Occipital lobe (tissue), 2 donors: ENCODE data around the gene PTTG1IP. TPM values are rescaled to one million over a fixed set of nuclear protein-coding genes. Genes with fewer than 3 reads are reported as not detected.

Experiments used
- DNase-seq: peaks from one replicate; lab custom pipeline; 2025; lab: John Stamatoyannopoulos, UW
- total RNA-seq: library from RNA; depleted of rRNA; stranded (reverse); fragments of >200 nt; gene quantifications from one replicate; pipeline ENCODE4 v1.2.3, GENCODE V29; 2014

PTTG1IP gene
- total RNA-seq, 1 donor from 2014 or later = 82.4 TPM

- DNase-seq = no peak
Observed at GRCh38 chr21:44803651-44804050, 69.8 kb downstream of the PTTG1IP start.

GRCh38 chr21:44802396-44803153 is 70.9 kb downstream of the PTTG1IP start:
- DNase-seq = no peak

- DNase-seq = peak; percentile 63
Observed at GRCh38 chr21:44801468-44802395, 71.8 kb downstream of the PTTG1IP start, which contains the start of gene UBE2G2. TSS of gene UBE2G2 (minus strand) at chr21:44801820. CDS start at chr21:44801748, 72 bp downstream.

- no peak for DNase-seq
Observed at GRCh38 chr21:44800971-44801467, 72.5 kb downstream of the PTTG1IP start.

- DNase-seq = no peak
Observed at GRCh38 chr21:44800103-44800502, 73.4 kb downstream of the PTTG1IP start.

- DNase-seq = no peak
Observed at GRCh38 chr21:44799646-44800045, 73.8 kb downstream of the PTTG1IP start.

Other genes with a start within 250 kb of the PTTG1IP start
- not detected for gene KRTAP10-9, start 246.6 kb downstream of the PTTG1IP start, total RNA-seq
- not detected for gene KRTAP10-10, start 236.3 kb downstream of the PTTG1IP start, total RNA-seq
- gene KRTAP10-11, start 227.3 kb downstream of the PTTG1IP start, total RNA-seq = not detected
- gene KRTAP12-4, start 219.0 kb downstream of the PTTG1IP start, total RNA-seq = not detected
- gene KRTAP12-3, start 215.8 kb downstream of the PTTG1IP start, total RNA-seq = not detected
- gene KRTAP12-2, start 206.8 kb downstream of the PTTG1IP start, total RNA-seq = not detected
- gene KRTAP12-1, start 191.5 kb downstream of the PTTG1IP start, total RNA-seq = not detected
- not detected for gene KRTAP10-12, start 176.5 kb downstream of the PTTG1IP start, total RNA-seq
- gene TSPEAR, start 162.1 kb downstream of the PTTG1IP start, total RNA-seq = not detected
- 61.8 TPM for gene UBE2G2, start 71.9 kb downstream of the PTTG1IP start, total RNA-seq
- 46.3 TPM for gene SUMO3, start 55.6 kb downstream of the PTTG1IP start, total RNA-seq
- 9.2 TPM for gene ITGB2, start 47.2 kb upstream of the PTTG1IP start, total RNA-seq
- 6.1 TPM for gene SLX9, start 66.3 kb upstream of the PTTG1IP start, total RNA-seq
- 17.0 TPM for gene ADARB1, start 200.9 kb upstream of the PTTG1IP start, total RNA-seq